ENCODE measurements around the gene GRIK5.

The GRIK5 gene

DNA sequence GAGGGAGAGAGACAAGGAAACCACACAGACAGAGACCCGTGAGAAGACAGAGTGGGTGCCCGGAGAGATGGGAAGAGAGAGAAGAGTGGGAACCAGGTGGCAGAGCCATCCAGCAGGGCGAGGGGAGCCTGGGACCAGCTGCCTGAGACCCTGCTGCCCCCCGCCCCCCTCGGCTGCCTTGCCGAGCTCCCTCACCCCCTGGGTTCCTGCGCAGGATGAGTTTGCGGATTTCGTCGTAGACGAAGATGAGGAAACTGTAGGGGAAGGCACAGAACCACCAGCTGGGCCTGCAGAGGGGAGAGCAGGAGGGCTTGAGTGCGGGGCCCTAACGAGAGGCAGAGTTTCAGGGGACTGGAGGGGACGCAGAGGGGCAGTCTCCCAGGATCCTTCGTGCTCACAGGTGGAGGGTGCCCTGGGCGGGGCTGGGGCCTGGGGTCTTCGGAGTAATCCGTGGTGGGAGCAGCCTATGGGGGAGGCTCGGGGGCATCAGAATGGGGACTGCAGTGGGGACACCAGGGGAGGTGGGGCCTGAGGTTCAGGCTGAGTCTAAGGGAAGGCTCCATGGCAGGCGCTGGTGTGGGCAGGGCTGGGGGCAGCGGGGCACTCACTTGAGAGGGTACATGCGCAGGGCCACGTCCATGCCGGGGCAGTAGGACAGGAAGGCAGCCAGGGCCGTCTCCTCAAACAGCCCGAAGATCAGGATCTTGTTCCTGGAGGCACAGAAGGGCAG is 102.8 kb downstream of the GRIK5 start:
- TF ChIP-seq CTCF (IDR thresholded peaks at IDR 0.05), result no peak

- TF ChIP-seq CTCF (IDR thresholded peaks at IDR 0.05), result no peak
These were observed 104.9 kb downstream of the GRIK5 start for GRCh38 chr19:41965106-41965505.

- no peak for TF ChIP-seq CTCF (IDR thresholded peaks at IDR 0.05)
These were observed 109.0 kb downstream of the GRIK5 start for GRCh38 chr19:41960973-41961372.

GRCh38 chr19:41959056-41960053 is 110.7 kb downstream of the GRIK5 start, which contains the start of gene RABAC1:
Gene RABAC1 (minus strand): TSS chr19:41959321. CDS start chr19:41959292, 29 bp downstream.
- TF ChIP-seq CTCF (IDR thresholded peaks at IDR 0.05), result no peak

GRCh38 chr19:41958367-41959055 is 111.5 kb downstream of the GRIK5 start:
- no peak for TF ChIP-seq CTCF (IDR thresholded peaks at IDR 0.05)

DNA sequence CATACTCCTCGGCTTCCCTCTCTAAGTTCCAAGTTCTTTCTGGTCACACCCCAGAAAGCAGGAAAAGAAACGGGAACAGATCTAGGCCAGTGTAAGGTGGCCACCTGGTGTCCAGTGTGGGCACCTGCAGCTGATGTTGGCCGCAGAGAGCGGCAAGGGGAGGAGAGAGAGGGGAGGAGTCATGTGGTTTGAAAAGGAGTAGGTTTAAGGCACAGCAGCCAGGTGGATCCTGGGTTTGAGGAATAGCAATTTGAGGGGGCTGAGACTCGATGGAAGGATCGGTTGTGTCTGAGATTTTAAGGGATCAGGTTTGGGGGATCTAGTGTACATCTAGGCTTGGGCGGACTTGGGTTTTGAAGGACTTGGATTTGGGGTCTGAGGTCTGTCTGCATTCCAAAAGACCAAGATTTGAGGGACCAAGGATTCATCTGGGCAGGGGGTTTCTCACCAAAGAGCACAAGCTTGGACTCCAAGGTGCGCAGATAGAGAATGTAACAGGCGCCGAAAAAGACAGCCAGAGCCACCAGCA is 112.1 kb downstream of the GRIK5 start:
- TF ChIP-seq CTCF (IDR thresholded peaks at IDR 0.05), result peak; percentile 68
